NCI-H2227 treated with DMSO at 0.1 percent for 48 hours (cell line): ENCODE data around the gene VPS35L.

Experiments used
- DNase-seq: peaks from one replicate; lab custom pipeline; 2025; lab: John Stamatoyannopoulos, UW

VPS35L gene

DNA sequence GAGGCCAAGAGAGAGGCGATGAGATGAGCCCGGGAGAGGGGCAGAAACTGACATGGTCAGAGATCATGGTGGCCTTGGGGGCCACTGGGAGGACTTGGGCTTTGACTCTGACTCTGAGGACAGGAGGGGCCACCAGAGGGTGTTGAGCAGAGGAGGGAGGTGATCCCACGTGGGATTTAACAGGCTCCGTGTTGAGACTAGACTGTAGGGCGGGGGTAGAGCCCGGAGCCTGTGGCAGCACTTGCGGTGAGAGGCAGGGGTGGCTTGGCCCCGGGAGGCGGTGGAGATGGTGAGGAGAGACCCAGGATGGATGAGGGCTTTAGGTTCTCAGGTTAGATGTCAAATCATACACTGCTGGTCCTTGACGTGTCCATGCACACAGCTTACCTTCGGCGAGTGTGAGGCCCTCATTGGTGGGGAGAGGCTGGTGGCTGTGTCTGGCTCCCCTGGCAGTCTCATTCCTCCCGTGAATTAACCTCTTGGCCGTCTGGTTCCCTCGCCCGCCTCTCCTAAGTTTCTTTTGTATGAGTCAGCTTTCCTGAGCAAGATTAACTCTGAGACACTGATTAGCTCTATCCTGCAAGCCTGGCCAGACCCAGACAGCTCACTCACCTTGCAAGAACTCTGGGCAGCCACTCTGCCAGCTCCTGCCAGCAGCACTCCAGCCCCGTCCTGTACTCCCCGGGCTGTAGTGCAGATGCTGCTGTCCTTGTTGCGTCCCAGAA, 39.7 kb downstream of the VPS35L start:
- no peak for DNase-seq

DNA sequence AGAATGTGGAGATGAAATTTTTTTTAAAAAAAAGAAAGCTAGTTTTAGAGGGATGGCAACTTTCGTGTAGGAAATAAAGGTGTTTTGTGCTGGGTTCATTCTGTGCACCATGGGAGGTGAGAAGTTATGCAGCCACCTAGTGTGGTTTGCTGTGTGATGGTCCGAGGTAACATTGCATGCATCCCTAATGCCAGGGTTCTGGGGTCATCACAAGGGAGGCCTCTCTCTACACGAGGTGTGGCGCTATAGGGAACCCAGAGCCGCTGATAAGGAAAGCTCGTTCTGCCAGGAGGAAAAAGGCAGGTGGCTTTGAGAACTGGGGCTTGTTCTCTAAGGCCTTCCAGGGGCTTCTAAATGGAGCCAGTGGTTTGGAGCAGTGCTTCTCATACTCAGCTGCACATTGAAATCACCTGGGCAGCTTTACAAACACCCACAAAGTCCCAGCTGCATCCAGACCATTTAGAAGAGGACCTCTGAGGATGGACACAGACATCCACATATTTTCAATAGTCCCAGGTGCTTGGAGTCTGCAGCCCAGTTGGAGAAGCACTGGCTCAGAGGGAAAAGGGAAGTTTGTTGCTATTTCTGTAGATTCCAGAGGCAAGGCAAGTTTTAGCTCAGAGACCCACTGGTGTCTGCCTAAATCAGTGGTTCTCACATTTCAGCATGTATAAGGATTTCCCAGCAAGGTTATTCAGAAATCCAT, 43.5 kb downstream of the VPS35L start:
- DNase-seq: no peak

DNA sequence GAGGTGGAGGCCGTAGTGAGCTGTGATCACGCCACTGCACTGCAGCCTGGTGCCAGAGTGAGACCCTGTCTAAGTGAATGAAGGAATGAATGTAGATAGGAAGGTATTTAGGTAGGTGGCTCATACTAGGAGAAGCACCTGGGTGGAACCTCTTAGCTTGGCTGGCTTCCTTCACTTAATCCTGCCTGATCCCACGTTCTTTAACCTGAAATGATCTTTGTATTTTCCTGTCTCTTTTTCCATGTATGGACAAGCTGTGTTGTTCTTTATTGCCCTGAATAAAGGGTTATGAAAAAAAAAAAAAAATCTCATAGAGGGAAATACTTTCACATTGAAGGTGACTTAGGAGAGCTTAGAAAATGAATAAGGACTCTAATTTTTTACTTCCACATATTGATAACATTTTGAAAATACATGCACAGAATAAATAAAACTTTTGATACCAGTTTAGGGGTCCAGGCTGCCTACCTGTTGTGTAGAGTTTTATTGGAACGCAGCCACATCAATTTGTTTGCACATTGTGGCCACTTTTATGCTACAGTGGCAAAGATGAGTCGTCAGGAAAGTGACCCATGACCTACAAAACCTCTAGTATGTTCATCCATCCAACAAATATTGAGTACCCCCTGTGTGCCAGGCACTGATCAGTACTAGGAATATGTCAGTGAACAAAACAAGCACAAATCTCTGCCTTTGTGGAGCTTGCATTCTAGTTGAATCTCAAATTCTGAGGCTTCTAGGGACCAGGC, 44.6 kb downstream of the VPS35L start:
- DNase-seq: no peak

DNA sequence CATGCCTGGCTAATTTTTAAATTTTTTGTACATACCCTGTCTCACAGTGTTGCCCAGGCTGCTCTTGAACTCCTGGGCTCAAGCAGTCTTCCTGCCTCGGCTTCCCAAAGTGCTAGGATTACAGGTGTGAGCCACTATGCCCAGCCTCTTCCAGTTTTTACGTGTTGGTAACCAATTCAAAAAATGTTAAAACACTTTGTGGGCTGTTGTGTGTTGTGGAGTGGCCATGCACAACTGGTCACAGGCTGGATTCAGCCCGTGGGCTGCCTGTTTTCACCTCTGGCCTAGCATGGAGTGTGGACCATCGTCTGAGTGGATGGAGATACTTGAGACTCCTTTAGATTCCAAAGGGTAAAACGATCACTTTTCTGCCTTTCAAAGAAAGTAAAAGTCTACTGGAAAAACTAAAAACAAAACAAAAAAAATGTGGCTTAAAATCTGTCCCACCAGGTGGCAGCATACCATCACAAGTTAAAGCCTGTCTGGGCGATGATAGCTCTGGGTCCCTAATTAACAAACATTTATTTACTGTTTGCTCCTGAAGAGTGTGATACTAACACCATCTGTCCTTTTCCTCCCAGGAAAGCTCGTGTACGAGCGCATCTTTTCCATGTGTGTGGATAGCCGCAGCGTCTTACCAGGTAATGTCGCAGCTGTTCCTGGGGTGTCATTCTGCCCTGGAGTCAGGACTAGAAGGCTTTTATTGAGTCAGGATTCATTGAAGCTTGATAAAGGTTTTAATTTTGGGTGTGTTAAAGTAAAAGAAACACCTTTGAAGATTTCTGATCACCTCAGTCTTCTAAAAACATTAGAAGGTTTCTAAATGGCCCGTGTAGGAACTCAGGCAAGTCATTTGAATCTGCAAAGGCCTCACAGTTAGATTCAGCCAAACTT, 45.8 kb downstream of the VPS35L start:
- DNase-seq: peak; percentile 28

DNA sequence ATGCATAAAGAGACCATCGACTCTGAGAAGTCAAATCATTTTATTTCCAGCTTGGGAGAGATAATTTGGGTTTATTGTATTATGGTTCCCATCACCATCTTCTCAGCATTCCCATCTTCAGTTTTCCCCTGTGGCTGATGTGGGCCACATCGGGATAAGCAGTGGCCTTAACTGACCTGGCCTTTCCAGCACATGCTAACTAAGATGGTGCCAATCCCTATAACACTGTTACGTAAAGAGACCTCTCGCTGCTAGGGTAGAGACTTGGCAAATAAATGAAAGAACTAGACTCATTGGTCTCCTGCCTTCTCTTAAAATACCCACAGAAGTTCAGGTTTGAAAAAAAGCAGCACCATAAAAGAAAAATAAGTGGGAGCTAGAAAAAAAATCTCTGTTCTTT, 49.4 kb downstream of the VPS35L start:
- no peak for DNase-seq

DNA sequence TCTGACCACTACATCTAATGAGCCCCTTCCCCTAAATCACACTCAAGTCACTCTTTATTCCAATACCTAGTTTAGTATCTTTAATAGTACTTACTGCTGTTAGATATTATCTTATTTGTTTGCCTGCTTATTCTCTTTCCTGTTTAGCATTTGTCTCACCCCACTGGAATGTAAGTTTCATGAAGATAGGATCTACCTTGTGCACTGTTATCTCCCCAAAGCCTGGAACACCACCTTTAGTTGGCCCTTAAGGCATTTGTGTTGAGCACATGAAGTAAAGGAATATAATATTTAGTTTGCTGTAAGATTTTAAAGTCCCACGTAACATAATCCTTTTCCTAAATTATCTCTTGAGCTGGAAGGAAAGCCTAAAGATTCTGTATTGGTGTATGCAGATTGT, 50.2 kb downstream of the VPS35L start:
- DNase-seq: no peak

DNA sequence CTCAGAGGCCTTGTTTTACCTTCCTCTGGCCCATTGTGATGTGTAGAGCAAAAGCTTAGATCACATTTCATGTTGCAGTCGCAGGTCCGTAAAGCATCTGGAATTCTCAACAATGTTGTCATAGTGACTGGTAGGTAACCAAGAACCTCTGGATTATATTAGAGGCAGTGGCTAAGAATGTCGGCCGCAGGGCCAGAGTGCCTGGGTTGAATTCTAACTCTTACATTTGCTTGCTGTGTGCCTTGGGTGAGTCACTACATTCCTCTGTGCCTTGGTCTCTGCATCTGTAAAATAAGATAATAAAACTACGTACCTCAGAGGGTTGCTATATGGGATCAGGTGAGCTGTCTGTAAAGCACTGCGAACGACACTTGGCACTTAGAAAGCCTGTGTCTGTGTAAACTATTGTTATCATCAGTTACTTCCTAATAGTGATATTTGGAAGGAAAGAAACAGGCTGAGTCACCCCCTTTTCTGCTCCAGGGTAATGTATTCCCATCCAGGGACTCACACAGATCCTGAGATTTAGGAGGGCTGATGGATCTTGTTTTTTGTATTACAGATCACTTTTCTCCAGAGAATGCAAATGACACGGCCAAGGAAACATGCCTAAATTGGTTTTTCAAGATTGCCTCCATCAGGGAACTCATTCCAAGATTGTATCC, 52.2 kb downstream of the VPS35L start:
- no peak for DNase-seq

DNA sequence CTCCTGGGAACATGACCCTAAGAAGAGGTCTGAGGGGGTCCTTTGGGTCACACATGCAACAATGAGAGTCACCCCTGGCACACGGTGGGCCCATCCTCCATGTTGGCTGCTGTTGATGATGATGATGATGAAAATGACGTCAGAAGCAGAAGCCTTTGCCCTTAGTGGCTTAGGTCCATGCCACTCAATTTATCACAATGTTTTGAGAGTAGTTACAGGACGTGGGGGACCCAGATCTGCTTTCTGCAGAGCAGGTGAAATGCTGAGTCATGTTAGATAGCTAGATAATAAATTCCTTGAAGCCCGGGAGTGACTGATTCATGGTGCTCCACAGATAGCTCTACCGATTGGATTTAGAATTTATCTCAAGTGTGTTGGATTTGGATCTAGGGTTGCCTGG, 53.9 kb downstream of the VPS35L start:
- no peak for DNase-seq

DNA sequence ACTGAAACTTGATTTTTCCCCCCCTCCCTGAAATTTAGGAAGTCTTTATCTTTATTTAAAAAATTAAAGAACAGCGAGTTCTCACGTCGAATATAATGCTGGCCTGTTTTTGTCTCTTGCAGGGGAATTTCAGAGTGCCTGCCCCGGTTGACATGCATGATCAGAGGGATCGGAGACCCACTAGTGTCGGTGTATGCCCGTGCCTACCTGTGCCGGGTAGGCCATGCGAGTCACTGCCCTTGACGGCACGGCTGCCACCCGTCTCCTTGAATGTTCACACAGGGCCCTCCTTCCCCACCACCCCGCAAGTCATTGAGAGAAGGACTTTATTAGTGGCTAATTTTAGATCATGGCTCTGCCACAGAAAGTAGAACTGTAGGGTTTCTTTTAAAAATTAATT, 54.7 kb downstream of the VPS35L start:
- DNase-seq: no peak

DNA sequence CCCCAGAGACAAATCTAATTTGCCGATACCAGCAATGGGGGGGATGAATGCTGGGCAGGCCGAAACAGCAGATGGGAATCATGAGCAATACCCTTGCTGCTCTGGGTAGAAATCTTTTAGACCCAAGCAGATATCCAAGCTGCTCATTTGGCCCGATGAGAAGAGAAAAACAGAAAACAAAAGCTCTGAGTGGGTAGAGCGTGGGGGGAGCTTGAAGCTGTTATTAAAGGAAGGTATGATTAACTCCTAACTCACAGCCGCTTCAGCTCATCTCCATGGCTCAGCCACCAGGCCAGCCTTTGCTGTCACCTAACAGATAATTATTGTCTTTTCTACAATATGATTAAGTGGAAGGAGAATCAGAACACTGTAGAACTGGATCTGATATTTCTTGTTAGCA, 58.3 kb downstream of the VPS35L start:
- peak; percentile 50 for DNase-seq

DNA sequence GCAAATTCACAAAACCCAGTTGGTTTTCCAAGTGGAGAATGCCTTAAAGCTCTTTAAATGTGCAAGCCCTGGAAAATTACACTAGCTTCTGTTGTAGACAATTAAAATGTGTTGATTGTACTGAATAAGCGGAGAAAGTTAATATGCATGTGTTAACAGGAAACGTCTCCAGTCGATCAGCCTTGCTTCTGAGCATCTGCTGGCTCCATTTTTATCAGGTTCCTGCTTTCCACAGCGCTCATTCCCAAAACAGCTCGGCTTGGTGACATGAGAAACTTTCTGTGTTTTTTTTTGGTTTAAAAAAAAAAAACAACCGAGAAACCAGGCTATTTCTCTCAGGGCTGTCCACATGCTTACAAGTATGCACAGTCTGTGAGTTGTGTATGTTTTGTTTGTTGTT, 60.7 kb downstream of the VPS35L start:
- DNase-seq: no peak

DNA sequence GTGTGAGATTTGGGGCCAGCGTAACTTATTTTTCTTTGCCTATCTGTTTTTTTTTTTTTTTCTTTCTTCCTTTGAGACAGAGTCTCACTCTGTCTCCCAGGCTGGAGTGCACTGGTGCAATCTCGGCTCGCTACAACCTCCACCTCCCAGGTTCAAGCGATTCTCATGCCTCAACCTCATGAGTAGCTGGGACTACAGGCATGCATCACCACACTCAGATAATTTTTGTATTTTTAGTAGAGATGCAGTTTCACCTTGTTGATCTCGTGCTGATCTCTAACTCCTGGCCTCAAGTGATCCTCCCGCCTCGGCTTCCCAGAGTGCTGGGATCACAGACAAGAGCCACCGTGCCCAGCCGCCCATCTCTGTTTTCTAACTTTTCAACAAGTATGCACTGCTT, 63.4 kb downstream of the VPS35L start:
- DNase-seq: no peak

DNA sequence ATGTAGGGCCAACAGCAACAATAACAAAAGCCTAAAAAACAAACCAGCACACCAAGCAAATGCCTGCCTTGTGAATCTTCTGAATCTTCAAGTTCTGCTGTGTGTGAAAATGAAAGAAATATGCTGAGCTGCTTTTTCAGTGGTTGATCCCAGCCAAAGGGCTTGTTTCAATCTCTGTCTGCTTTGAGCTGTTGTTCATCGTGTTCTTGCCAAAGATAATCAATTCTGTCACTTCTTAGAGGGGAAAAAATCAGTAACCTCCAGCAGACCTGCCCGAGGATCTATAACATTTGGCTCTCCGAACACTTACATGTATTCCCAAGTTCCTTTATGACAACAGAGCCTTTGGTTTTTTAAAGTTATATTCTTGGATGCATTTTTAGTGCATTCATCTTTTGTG, 65.9 kb downstream of the VPS35L start:
- DNase-seq: no peak

DNA sequence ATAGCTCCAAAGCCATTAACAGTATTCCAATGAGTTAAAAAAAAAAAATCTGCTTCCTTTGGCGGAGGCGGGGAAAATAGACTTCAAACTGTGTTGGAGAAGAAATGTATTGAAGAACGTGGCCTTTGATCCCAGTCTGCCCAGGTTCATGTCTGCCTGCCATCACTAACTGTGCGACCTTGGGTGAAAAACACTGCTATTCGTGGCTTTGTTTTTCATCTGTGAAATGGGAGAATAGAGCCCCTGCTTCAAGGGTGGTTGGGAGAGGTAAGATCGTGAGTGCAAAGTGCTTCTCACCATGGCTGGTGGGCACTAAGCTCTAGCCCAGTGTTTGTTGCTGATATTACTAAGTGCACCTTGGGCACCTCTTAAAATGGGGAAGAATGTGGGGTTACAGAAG, 69.5 kb downstream of the VPS35L start:
- no peak for DNase-seq

DNA sequence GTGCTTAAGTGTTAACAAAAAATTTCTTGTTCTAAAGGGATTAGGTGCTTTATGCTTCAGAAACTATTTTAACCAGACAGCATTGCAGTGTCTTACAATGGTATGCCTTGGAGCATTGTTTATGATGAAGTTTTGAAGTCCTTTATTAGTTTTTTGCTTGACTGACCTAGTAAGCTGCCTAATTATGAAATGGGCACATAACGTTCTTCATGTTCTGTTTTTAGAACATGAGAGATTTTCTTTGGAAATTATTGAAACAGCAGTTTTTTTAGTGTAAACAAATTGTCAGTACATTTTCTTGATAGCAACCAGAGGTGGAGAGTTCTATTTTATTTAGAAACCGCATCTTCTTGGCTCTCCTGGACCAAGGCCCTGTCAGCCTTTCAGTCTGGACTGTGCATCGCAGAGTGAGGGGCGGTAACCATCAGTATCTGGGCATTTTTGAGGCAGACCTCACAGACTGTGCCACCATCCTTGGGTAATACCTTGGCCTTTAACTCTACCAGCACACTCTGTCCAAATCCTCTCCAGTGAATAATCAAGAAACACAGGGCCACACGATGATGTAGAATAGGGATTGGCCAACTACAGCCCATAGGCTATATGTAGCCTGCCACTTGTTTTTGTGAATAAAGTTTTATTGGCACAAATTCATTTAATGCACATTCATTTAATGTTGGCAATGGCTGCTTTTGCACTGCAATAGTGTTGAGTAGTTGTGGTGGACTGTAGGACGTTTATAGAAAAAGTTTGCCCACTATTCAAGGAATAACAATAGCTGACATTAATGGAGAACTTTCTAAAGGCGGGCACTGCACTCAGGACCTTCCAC, 81.1 kb downstream of the VPS35L start:
- no peak for DNase-seq

DNA sequence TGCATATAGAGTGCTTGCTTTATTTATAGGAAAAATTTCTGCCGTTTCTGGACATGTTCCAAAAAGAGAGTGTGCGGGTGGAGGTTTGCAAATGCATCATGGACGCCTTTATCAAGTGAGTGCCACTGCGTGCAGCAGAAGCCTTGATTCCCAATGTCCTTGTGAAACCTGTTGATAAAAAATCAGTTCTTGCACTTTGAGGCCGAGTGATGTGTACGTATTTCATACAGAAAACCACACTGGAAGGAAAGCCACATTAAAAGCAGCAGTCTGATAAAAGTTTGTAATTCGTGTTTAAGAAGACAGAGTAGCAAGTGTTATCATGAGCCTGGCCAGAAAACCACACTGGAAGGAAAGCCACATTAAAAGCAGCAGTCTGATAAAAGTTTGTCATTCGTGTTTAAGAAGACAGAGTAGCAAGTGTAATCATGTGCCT, 84.5 kb downstream of the VPS35L start:
- DNase-seq: no peak

DNA sequence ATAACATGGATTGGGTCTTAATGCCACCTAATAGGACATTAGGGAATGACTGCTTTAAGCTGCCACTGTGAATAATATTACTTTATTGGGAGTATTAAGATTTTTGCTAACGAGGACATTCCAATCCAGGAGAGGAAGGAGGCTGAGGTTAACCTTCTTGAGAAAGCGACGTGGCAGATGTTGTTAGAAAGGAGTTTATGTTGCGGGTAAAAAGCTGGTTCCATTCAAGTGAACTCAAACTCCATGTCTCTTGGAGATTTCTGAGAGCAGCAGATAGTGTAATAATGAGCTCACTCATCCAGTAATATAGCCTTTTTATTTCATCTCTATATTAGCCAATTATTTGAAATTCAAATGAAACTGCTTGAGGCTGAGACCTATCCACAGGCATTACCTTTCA, 87.0 kb downstream of the VPS35L start:
- no peak for DNase-seq

DNA sequence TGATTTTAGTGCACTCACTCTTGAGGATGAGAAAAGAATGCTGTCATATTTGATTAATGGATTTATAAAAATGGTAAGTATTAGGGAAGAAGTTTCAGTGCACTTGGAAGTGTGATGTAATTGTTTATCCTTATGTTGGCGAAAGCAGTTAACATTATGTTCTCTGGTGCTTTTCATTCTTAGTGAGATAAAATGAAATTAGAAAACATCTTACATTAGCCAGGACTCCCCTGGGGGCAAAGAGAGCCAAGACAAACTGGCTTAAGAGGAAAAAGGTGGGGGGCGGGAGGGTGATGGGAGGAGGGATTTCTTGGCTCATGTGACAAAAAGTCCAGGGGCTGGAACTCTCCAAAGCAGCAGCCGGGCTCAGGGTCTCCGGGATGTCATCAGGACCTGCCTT, 89.4 kb downstream of the VPS35L start:
- DNase-seq: no peak

DNA sequence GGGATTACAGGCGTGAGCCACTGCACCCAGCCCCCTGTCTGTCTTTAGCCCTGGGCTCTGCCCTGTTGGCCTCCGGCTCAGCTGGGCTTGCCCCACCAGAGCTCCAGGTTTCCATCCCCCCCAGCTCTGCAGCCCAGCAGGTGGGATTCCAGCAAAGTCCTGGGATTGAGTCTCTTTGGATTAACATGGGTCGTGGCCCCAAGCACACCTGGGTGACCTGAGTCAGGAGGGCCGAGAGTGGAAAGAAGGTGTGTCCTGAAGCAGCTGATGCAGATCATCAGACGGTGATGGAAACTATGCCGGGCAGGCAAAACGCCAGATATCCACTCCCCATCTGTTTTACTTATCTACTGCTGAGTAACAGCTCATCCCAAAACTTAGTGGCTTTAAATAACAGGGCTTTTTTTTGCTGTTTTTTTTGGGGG, 90.1 kb downstream of the VPS35L start:
- no peak for DNase-seq

DNA sequence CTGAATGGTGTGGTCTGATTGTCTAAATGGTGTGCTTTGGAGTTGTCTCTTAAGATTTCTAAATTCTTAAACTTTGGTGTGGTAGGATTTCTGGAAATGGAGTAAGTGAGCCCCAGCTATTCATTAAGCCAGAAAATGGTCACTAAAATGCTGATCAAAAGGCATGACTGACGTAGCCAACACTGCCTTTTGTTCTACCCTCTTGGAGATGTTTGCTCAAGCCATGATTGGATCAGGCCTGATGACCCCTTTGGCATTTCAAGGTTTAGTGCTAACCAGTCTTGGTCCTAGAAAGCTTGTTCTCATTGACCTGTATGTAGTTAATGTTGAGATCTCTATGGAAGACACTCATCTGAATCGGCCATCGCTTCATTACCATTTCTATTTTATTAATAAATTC, 94.5 kb downstream of the VPS35L start:
- DNase-seq: no peak

DNA sequence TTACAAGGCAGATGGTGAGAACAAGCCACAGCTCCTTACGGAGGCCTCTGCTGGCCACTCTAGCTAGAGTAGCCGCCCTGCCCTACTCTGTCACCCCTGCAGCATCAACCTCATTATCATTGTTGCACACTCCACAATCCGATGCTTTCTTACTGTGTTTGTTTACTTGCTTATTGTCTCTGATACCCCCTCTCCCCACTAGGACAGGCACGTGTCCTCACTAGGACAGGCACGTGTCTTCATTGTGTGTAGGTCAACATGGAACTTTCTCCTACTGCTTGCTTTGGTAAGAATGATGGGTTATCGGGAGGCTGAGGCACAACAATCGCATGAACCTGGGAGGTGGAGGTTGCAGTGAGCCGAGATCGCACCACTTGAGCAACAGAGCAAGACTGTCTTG, 98.6 kb downstream of the VPS35L start:
- no peak for DNase-seq
